ENCODE measurements around the gene PROZ.

GRCh38 chr13:113152691-113152983 is 5.8 kb upstream of the PROZ start:
- no peak for TF ChIP-seq ZNF274 (IDR thresholded peaks at IDR 0.05; ENCODE audit: low read depth, low read length)
- TF ChIP-seq YY1 (IDR thresholded peaks at IDR 0.05; ENCODE audit: insufficient read depth, insufficient read length), result no peak

All from NT2/D1 (cell line).